Hematopoietic multipotent progenitor cell treated with erythropoietin and hydrocortisone succinate and interleukin-3 and kit ligand, for 4 days (in vitro differentiated cells): Measurements from ENCODE around the gene IQSEC1.
A peak's percentile ranks its signal among the peaks of the same experiment; 100 is the strongest.

Experiments used
- DNase-seq: peaks from one replicate; pipeline ENCODE4 v3.0.0-alpha.2; 2015

IQSEC1 gene

GRCh38 chr3:12929801-12930200 lies 143.4 kb downstream of the IQSEC1 start:
- DNase-seq: no peak

GRCh38 chr3:12926660-12927059 lies 146.6 kb downstream of the IQSEC1 start:
- no peak for DNase-seq

GRCh38 chr3:12925648-12926047 lies 147.6 kb downstream of the IQSEC1 start:
- no peak for DNase-seq

GRCh38 chr3:12924437-12924836 lies 148.8 kb downstream of the IQSEC1 start:
- DNase-seq: peak; percentile 48

- DNase-seq: no peak
Measured at GRCh38 chr3:12922881-12923431, 150.3 kb downstream of the IQSEC1 start.

GRCh38 chr3:12922306-12922705 lies 150.9 kb downstream of the IQSEC1 start:
- DNase-seq: peak; percentile 46

GRCh38 chr3:12921736-12922135 lies 151.5 kb downstream of the IQSEC1 start:
- no peak for DNase-seq

GRCh38 chr3:12920967-12921366 lies 152.3 kb downstream of the IQSEC1 start:
- no peak for DNase-seq

GRCh38 chr3:12919205-12919604 lies 154.0 kb downstream of the IQSEC1 start:
- DNase-seq: no peak

- no peak for DNase-seq
Measured at GRCh38 chr3:12918231-12918630, 155.0 kb downstream of the IQSEC1 start.

GRCh38 chr3:12916159-12916558 lies 157.1 kb downstream of the IQSEC1 start:
- DNase-seq: peak; percentile 83

- no peak for DNase-seq
Measured at GRCh38 chr3:12914088-12914487, 159.1 kb downstream of the IQSEC1 start.

GRCh38 chr3:12911881-12912415 lies 161.3 kb downstream of the IQSEC1 start:
- no peak for DNase-seq

GRCh38 chr3:12910356-12911099 lies 162.7 kb downstream of the IQSEC1 start:
- no peak for DNase-seq

GRCh38 chr3:12909710-12910109 lies 163.5 kb downstream of the IQSEC1 start:
- no peak for DNase-seq

- DNase-seq: no peak
Measured at GRCh38 chr3:12908859-12909258, 164.4 kb downstream of the IQSEC1 start.

- DNase-seq: no peak
Measured at GRCh38 chr3:12908136-12908730, 165.0 kb downstream of the IQSEC1 start.

- no peak for DNase-seq
Measured at GRCh38 chr3:12907729-12908128, 165.5 kb downstream of the IQSEC1 start.

- no peak for DNase-seq
Measured at GRCh38 chr3:12907296-12907695, 165.9 kb downstream of the IQSEC1 start.

- no peak for DNase-seq
Measured at GRCh38 chr3:12906916-12907290, 166.3 kb downstream of the IQSEC1 start.

- DNase-seq: no peak
Measured at GRCh38 chr3:12906141-12906915, 166.9 kb downstream of the IQSEC1 start.

GRCh38 chr3:12905316-12906071 lies 167.7 kb downstream of the IQSEC1 start:
- DNase-seq: no peak

GRCh38 chr3:12904951-12905315 lies 168.3 kb downstream of the IQSEC1 start:
- DNase-seq: no peak
